ENCODE data around the gene MYBPHL.

Gene MYBPHL

DNA sequence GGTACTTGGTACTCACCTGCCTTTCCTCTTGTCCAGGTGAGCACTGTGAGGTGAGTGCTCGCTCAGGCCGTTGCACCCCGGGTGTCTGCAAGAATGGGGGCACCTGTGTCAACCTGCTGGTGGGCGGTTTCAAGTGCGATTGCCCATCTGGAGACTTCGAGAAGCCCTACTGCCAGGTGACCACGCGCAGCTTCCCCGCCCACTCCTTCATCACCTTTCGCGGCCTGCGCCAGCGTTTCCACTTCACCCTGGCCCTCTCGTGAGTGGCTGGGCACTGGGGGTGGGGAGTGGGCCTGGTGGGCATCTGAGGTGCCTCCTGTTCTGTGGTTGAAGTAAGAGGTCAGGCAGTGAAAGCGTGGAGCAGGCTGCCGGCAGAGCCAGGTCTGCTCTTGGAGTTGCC lies 45.8 kb downstream of the MYBPHL start:
- ChIA-PET CTCF (interaction anchor here (1.1 kb wide), 1 partner anchor 138 kb away, joined by 3 read pairs; no protein-coding TSS in a partner anchor), POLR2A (interaction anchor here (2.2 kb wide), 1 partner anchor 161 kb away, joined by 8 read pairs; no protein-coding TSS in a partner anchor)
- no peak overlapping the region for H3K4me3 ChIP-seq (ENCODE audit: low read depth, low read length)
- H3K36me3 ChIP-seq (ENCODE audit: control insufficient read depth in 2 of 2, insufficient read depth in 1 of 2, low read length in 2 of 2), result peaks cover 0 to 79% of the 10 kb centered on the region in 2 experiments; a peak in 1 of 3 replicates
- H3K9me3 ChIP-seq (ENCODE audit: control insufficient read depth, insufficient read depth, low read depth, low read length), result no peaks in the 10 kb centered on the region
- no peak overlapping the region for H3K27ac ChIP-seq (ENCODE audit: extremely low read depth, low read depth, low read length)
- TF ChIP-seq ZNF324 (tag by site-specific recombination; IDR thresholded peaks at IDR 0.05) (no peak), ZNF221 (tag by site-specific recombination; IDR thresholded peaks at IDR 0.05; ENCODE audit: borderline replicate concordance) (no peak), ZNF416 (tag by site-specific recombination; IDR thresholded peaks at IDR 0.05) (no peak), ZNF132 (tag by site-specific recombination; IDR thresholded peaks at IDR 0.05; ENCODE audit: borderline replicate concordance) (no peak), ZNF148 (tag by site-specific recombination; IDR thresholded peaks at IDR 0.05; ENCODE audit: borderline replicate concordance) (no peak)
- TF ChIP-seq, protein P1, sequence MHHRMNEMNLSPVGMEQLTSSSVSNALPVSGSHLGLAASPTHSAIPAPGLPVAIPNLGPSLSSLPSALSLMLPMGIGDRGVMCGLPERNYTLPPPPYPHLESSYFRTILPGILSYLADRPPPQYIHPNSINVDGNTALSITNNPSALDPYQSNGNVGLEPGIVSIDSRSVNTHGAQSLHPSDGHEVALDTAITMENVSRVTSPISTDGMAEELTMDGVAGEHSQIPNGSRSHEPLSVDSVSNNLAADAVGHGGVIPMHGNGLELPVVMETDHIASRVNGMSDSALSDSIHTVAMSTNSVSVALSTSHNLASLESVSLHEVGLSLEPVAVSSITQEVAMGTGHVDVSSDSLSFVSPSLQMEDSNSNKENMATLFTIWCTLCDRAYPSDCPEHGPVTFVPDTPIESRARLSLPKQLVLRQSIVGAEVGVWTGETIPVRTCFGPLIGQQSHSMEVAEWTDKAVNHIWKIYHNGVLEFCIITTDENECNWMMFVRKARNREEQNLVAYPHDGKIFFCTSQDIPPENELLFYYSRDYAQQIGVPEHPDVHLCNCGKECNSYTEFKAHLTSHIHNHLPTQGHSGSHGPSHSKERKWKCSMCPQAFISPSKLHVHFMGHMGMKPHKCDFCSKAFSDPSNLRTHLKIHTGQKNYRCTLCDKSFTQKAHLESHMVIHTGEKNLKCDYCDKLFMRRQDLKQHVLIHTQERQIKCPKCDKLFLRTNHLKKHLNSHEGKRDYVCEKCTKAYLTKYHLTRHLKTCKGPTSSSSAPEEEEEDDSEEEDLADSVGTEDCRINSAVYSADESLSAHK (tag by site-specific recombination; IDR thresholded peaks at IDR 0.05), result peak; percentile 24; the same call in 1 of the 2 replicates
- TF ChIP-seq, protein P2, sequence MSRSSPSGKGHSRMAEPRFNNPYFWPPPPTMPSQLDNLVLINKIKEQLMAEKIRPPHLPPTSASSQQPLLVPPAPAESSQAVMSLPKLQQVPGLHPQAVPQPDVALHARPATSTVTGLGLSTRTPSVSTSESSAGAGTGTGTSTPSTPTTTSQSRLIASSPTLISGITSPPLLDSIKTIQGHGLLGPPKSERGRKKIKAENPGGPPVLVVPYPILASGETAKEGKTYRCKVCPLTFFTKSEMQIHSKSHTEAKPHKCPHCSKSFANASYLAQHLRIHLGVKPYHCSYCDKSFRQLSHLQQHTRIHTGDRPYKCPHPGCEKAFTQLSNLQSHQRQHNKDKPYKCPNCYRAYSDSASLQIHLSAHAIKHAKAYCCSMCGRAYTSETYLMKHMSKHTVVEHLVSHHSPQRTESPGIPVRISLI (tag by site-specific recombination; IDR thresholded peaks at IDR 0.05), result no peak
- no peaks in the 10 kb centered on the region for H3K4me1 ChIP-seq (ENCODE audit: control insufficient read depth, insufficient read depth, low read length)

- TF ChIP-seq ZNF600 (tag by site-specific recombination; IDR thresholded peaks at IDR 0.05) (peak; percentile 22; the same call in 1 of the 2 replicates), YY1 (tag by site-specific recombination; IDR thresholded peaks at IDR 0.05) (no peak), ZNF16 (tag by site-specific recombination; IDR thresholded peaks at IDR 0.05; ENCODE audit: low read depth) (no peak), ZNF513 (tag by site-specific recombination; IDR thresholded peaks at IDR 0.05) (no peak), ZNF785 (tag by site-specific recombination; IDR thresholded peaks at IDR 0.05) (no peak), ZNF623 (tag by site-specific recombination; IDR thresholded peaks at IDR 0.05) (no peak), ZNF473 (tag by site-specific recombination; IDR thresholded peaks at IDR 0.05) (no peak), ZNF449 (tag by site-specific recombination; IDR thresholded peaks at IDR 0.05) (no peak)
- TF ChIP-seq, protein P2 (tag by site-specific recombination; IDR thresholded peaks at IDR 0.05), result no peak
- TF ChIP-seq, protein P3, sequence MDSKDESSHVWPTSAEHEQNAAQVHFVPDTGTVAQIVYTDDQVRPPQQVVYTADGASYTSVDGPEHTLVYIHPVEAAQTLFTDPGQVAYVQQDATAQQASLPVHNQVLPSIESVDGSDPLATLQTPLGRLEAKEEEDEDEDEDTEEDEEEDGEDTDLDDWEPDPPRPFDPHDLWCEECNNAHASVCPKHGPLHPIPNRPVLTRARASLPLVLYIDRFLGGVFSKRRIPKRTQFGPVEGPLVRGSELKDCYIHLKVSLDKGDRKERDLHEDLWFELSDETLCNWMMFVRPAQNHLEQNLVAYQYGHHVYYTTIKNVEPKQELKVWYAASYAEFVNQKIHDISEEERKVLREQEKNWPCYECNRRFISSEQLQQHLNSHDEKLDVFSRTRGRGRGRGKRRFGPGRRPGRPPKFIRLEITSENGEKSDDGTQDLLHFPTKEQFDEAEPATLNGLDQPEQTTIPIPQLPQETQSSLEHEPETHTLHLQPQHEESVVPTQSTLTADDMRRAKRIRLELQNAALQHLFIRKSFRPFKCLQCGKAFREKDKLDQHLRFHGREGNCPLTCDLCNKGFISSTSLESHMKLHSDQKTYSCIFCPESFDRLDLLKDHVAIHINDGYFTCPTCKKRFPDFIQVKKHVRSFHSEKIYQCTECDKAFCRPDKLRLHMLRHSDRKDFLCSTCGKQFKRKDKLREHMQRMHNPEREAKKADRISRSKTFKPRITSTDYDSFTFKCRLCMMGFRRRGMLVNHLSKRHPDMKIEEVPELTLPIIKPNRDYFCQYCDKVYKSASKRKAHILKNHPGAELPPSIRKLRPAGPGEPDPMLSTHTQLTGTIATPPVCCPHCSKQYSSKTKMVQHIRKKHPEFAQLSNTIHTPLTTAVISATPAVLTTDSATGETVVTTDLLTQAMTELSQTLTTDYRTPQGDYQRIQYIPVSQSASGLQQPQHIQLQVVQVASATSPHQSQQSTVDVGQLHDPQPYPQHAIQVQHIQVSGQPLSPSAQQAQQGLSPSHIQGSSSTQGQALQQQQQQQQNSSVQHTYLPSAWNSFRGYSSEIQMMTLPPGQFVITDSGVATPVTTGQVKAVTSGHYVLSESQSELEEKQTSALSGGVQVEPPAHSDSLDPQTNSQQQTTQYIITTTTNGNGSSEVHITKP (tag by site-specific recombination; IDR thresholded peaks at IDR 0.05), result peak; percentile 55
- Histone ChIP-seq H3K9me3 (ENCODE audit: control insufficient read depth, insufficient read depth, low read depth, low read length) (no peaks in the 10 kb centered on the region), H3K4me3 (ENCODE audit: low read depth, low read length) (no peak overlapping the region), H3K4me1 (ENCODE audit: control insufficient read depth, insufficient read depth, low read length) (no peaks in the 10 kb centered on the region), H3K27ac (ENCODE audit: extremely low read depth, low read depth, low read length) (no peak overlapping the region), H3K36me3 (ENCODE audit: control insufficient read depth in 2 of 2, insufficient read depth in 1 of 2, low read length in 2 of 2) (peaks cover 0 to 73% of the 10 kb centered on the region in 2 experiments; a peak in 1 of 3 replicates)
- ChIA-PET CTCF (interaction anchor here (0.7 to 1.8 kb wide), 6 partner anchors 17 to 273 kb away, joined by 3 to 13 read pairs (median 4); partner anchors contain the start of gene SORT1), POLR2A (interaction anchor here (1.4 to 2.2 kb wide), 2 partner anchors 23 to 160 kb away, joined by 3 to 8 read pairs; partner anchors contain the start of gene PSRC1)
These were observed 46.9 kb downstream of the MYBPHL start for GRCh38 chr1:109259674-109260557.

Data from HEK293 (cell line).